HT-29 (cell line): Measurements from ENCODE around the gene THAP12. TPM values are rescaled to one million over a fixed set of nuclear protein-coding genes. Genes with fewer than 3 reads are reported as not detected.
"Not testable (repeated sequence)": the region's sequence is repeated elsewhere in the genome, so short reads cannot be mapped to it uniquely, and the experiment has no call there.

Source experiments
- DNase-seq: peaks from one replicate; pipeline ENCODE4 v3.0.0-alpha.2; 2015; ENCODE audit warnings: low spot score
- total RNA-seq: library from RNA; depleted of rRNA; stranded (reverse); fragments of >200 nt; shearing (Covaris generic); gene quantifications from 2 replicates; pipeline ENCODE4 v1.2.3, GENCODE V29; 2014; rRNA removed

THAP12 gene
- 27.4 and 33.0 TPM in 2 replicates for total RNA-seq

- DNase-seq: peak; percentile 100
Measured at GRCh38 chr11:76380977-76381719, at the start of gene THAP12, which contains the start of gene GVQW3. Gene THAP12 (minus strand): TSS chr11:76381132. CDS start chr11:76380836, 296 bp downstream. Gene GVQW3 (plus strand): TSS chr11:76381323. CDS start chr11:76381829, 506 bp downstream.

- DNase-seq: no peak
Measured at GRCh38 chr11:76426660-76427059, 45.7 kb upstream of the THAP12 start.

- DNase-seq: no peak
Measured at GRCh38 chr11:76424891-76425290, 44.0 kb upstream of the THAP12 start.

GRCh38 chr11:76424379-76424778 is 43.4 kb upstream of the THAP12 start:
- DNase-seq: no peak

- peak; percentile 38 for DNase-seq
Measured at GRCh38 chr11:76419896-76420295, 39.0 kb upstream of the THAP12 start.

GRCh38 chr11:76415073-76415472 is 34.1 kb upstream of the THAP12 start:
- peak; percentile 36 for DNase-seq

- no peak for DNase-seq
Measured at GRCh38 chr11:76410851-76411357, 30.0 kb upstream of the THAP12 start.

- DNase-seq: no peak
Measured at GRCh38 chr11:76408171-76408965, 27.4 kb upstream of the THAP12 start.

GRCh38 chr11:76406359-76406758 is 25.4 kb upstream of the THAP12 start:
- no peak for DNase-seq

GRCh38 chr11:76401484-76401883 is 20.6 kb upstream of the THAP12 start:
- not testable (repeated sequence) for DNase-seq

GRCh38 chr11:76400967-76401366 is 20.0 kb upstream of the THAP12 start:
- DNase-seq: no peak

GRCh38 chr11:76397383-76397782 is 16.5 kb upstream of the THAP12 start:
- no peak for DNase-seq

GRCh38 chr11:76395296-76395695 is 14.4 kb upstream of the THAP12 start:
- DNase-seq: no peak

GRCh38 chr11:76394411-76394810 is 13.5 kb upstream of the THAP12 start:
- no peak for DNase-seq

GRCh38 chr11:76392870-76393269 is 11.9 kb upstream of the THAP12 start:
- no peak for DNase-seq

- DNase-seq: no peak
Measured at GRCh38 chr11:76391811-76392475, 11.0 kb upstream of the THAP12 start.

GRCh38 chr11:76391021-76391420 is 10.1 kb upstream of the THAP12 start:
- DNase-seq: no peak

GRCh38 chr11:76388408-76388807 is 7.5 kb upstream of the THAP12 start:
- DNase-seq: no peak

GRCh38 chr11:76385903-76386302 is 5.0 kb upstream of the THAP12 start:
- no peak for DNase-seq

- no peak for DNase-seq
Measured at GRCh38 chr11:76382209-76382608, 1.3 kb upstream of the THAP12 start.

- peak; percentile 49 for DNase-seq
Measured at GRCh38 chr11:76380159-76380976, 564 bp downstream of the THAP12 start.
